Measurements from ENCODE around the gene HLF.

GRCh38 chr17:55296699-55297098 is 31.9 kb downstream of the HLF start:
- TF ChIP-seq POLR2A (IDR thresholded peaks at IDR 0.05) = no peak
- TF ChIP-seq CTCF (IDR thresholded peaks at IDR 0.05) = no peak

Measured in upper lobe of left lung (tissue), 4 donors.